ENCODE results near the gene FST. TPM values are rescaled to one million over a fixed set of nuclear protein-coding genes. Genes with fewer than 3 reads are reported as not detected.

Gene FST, protein sequence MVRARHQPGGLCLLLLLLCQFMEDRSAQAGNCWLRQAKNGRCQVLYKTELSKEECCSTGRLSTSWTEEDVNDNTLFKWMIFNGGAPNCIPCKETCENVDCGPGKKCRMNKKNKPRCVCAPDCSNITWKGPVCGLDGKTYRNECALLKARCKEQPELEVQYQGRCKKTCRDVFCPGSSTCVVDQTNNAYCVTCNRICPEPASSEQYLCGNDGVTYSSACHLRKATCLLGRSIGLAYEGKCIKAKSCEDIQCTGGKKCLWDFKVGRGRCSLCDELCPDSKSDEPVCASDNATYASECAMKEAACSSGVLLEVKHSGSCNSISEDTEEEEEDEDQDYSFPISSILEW
- 26.2 TPM for polyA plus RNA-seq (ENCODE audit: insufficient read length)

DNA sequence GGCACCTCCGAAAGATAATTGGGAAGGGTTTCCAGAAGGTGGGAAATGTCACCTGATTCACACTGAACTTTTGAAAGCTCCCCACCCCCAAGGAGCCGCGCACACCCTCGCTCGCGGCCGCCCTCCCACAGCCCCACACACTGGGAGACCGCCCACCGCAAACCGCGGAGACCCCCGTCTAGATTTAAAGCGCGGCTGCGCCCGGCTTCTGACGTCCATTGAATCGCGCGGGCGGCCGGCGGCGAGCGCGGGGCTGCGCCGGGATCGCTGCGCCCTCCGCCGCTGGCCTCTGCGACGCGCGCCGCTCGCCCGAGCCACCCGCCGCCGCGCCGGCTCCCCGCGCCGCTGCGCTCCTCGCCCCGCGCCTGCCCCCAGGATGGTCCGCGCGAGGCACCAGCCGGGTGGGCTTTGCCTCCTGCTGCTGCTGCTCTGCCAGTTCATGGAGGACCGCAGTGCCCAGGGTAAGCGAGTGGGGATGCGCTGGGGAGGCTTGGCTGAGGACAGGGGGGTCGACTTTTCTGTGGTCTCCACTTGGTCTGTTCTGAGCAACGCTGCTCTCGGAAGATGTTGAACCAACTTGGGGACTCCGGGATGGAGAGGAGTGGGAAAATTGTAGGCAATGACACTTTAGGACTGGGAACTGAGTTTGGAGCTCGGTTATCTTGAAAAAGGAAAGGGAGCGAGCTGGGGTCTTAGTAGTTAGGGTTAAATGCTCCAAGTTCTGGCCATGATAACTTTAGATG, at the start of gene FST:
FST (plus strand) TSS at position 214 of the 743 bp plus-strand sequence; CDS start at position 377, 163 bp downstream.
- no peak for DNase-seq (ENCODE audit: low read depth)

DNA sequence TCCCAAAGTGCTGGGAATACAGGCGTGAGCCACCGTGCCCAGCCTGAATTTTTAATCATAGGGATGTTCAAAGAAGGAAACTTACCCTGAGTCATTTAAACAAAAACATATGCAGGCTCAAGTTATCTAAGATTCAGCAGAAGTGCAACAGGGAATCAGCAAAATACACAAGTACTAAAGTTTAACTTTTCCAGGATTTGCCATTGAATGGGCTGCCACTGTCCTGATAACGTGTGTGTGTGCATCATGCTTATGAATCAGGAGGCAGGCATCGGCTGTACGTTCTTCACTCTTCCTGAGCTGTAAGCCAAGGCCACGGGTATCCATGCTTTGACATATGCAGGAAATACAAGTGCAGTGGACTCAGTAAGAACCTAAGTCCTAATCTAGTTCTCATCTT, 48.8 kb upstream of the FST start:
- DNase-seq (ENCODE audit: low read depth): no peak

DNA sequence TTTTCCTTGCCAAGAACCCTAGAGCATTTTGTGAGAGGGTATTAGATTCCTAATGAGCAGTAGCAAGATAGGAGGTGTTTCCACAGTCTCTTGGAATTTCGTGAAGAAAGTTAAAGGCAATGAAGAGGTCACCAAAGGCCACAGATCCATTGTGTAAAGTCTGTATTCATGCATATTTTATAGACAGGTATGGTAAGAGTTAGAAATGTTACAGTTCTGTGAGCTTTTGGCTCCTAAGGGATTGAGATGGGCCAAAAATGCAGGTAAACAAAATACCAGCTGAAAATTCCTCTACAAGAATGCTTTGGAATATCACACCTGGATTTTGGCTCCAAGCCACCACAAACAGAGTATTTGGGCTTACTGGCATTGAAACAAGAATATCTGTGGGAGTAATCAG, 47.4 kb upstream of the FST start:
- no peak for DNase-seq (ENCODE audit: low read depth)

DNA sequence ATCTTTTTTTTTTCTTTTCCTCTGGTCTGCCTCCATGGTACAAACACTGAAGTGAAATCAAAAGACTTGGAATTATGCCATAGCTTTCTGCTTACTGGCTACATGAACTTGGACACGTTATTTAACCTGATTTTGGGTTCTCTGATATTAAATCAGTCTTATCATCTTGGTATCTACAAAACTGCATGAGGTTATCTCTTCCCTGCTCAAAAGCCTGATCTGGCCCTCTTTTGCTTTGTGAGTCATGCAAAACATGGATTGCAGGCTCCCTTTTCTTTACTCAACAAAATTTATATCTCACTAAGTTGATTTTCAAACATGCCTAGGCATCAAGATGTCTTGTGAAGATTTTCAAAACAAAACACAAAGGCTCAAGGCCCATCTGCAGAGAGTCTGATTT, 45.9 kb upstream of the FST start:
- no peak for DNase-seq (ENCODE audit: low read depth)

DNA sequence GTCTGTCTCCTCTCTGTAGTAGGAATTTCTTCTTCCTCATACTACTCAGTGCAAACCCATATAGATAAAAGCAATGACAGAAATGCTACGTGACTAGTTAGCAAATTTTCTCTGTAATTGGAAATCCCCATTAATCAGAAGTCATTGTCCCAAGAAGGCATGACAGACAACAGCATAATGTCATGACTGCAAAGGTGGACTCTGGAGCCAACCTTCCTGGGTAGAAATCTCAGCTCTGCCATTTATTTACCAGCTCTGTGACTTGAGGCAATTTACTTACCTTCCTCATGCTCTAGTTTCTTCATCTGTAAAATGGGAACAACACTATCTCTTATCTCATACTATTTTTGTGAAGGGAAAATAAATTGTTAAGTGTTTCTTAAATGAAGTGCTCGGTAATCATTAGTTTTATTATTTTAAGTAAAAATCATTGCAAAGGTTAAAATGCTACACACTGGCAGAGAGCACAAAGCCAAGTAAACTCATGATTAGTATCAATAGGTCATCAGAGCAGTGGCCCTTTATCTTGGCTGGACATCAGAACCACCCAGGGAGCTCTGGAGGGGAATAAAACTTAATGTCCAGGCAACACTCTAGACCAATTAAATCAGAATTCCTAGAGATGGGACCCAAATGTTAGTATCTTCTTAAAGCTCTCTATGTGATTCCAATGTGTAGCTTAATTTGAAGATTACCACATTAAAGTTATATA, 43.8 kb upstream of the FST start:
- no peak for DNase-seq (ENCODE audit: low read depth)

DNA sequence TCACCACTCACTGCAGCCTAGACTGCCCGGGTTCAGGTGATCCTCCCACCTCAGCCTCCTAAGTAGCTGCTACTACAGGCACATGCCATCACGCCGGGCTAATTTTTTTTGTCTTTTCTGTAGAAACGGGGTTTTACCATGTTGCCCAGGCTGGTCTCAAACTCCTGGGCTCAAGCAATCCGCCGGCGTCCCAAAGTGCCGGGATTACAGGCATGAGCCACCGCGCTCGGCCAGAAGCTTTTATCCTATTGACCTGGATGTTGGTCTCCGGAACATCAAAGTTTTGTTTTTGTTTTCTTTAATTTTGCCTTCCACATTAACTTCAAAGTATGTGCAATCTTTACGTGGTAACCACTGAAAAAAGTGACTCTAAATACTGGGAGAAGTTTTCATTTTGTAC, 42.4 kb upstream of the FST start:
- DNase-seq (ENCODE audit: low read depth): no peak

DNA sequence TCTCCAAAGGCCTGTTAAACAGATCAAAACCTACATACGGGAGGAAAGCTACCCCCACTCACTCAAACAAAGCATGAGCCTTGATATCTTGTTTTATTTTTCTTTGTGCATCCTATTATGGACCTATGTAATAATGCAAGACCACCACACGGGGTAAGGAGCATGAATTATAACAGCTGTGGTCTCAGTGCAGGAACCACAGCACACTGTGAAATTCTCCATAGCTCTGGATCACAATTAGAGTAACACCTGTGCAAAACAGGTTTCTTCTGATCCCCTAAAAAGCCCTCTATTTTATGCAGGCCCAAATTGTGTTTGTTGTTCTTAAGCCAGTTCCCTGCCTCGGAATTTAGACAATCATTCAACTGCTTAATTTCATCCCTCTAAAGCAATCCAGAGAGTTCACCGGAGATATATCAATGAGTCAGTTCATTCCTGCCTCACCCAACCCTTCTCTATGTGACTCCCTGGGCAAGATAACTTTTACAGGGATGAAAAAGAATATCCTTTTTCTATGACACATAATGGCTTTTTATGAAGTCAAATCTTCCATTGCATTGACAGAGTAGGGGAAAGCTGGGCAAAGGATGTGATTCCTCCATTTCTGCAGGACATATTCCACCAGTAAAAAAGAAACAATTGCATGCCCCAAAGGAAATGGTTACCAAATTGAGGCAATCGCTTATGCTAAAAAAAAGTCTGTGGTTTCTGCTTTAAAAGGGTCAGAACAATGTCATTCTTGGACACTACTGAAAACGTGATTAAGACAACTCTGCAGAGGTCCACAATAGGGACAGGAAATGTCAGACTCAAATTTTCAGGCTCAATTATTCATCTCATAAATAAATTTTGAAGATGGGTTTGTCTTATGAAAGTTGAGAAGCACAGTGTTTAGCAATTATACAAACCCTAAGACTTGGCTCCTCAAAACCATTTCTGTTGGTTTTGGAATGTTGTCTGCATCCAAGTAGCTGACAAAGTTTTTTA, 41.6 kb upstream of the FST start:
- no peak for DNase-seq (ENCODE audit: low read depth)

DNA sequence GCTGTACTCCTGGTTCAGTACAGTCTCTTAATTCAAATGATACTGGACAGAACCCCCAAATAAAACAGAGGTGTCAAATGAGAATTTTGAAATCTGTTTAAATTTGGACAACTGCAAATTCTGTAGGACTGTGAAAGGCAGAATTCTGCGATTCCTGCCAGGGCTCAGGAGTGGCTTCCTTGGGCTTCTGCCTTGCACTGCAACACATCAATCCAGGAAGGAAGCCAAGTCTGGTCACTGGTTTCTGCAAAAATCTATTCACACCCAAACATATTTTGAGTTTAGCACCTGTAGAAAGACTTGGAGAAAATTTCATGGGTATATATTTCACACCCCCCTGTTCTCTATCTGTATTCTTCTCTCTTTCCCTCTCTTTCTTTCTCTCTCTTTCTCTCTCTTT, 37.5 kb upstream of the FST start:
- DNase-seq (ENCODE audit: low read depth): no peak

DNA sequence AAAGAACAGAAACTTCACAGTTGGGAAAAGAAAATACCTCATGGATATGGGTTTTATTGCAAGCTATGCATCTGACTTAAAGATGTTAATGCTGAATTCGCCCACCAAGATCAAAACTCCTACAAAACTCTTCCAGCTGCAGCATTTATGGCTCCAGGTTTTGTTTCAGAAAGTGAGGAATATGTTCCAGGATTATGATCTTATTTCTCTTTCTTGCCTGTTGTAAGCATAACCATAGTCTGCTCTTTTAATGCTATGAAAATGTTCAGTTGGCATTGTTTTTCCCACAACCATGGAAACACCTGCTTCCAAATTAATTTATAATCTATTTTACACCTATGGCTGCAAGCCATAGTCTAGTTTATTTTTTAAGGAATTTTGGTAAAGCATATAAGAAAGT, 34.9 kb upstream of the FST start:
- DNase-seq (ENCODE audit: low read depth): peak; percentile 55

DNA sequence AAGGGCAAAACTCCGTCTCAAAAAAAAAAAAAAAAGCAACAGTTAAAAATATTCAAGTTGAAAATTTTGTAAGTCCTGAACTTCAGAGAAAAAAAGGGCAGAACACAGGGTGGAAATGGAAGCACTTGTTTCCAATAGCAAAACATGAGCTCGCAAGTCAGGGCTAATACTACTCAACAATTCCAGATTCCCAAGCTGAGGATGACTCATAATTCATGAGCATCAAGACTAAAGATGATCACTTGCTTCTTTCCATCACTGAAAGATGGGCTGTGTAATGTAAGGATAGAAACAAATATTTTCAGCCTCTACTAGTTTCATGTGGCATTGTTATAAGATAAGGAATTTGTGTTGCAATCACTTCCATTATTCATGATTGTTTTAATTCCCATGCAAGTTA, 33.5 kb upstream of the FST start:
- DNase-seq (ENCODE audit: low read depth): no peak

DNA sequence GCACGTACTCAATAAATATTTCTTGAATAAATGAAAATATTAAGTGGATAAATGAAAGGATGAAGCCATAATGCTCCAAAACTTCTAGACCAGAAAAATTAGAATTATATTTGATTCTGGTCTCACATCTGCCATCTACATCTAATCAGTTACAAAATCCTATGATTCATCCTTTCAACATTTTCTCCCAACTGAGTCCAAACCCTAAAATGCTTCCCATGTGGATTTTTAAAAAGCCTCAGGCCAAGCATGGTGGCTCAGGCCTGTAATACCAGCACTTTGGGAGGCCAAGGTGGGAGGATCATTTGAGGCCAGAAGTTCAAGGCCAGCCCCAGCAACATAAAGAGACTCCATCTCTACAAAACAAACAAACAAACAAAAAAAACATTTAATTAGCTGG, 31.6 kb upstream of the FST start:
- DNase-seq (ENCODE audit: low read depth): no peak

DNA sequence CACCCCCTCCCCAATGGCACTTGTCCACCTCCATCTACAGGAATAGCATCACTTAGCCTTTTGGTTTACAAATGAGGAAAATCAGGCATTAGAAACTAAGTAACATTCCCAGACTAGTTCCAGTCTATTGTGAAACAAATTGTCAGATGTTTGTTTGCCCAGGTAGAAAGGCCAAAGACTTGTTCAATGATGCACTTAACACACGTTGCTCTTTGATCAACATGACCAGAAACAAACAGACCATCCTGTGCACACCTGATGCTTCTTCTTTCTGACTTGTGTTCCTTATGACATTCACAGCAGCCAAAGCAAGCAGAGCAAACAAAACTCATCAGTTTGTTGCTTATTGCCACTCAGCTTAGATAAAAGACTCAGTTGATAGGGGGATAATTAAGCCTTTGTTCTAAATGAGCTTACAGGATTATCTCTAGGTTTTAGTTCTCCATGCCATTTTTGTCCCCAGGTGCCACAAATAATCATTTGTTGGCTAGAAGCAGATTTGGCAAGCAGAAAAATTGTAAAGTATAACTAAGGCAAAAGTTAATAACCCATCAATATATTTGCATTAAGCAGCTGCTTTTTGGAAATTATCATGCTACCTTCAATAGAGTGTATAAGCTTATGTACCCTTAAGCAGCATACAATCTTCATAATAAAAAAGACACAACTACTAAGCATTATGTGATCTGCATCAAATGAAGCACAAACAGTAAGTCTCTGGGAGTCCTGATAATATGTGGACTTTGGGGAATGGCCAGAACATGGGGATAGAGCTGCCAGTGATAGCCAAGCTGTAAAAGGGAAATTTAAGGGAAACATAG, 26.3 kb upstream of the FST start:
- DNase-seq (ENCODE audit: low read depth): no peak

DNA sequence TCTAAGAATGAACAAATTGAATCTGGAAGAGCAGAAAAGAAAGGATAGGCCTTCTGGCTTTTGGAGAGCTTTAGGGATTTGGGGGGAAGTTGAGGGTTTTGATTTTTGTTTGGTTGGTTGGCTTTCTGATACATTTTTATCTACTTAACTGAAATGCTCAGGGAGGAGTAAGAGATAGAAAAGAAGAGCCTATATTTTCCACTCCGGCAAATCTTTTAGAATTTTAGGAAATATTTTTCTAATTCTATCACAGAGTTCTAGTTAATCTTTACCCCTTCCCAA, 25.8 kb upstream of the FST start:
- DNase-seq (ENCODE audit: low read depth): no peak

DNA sequence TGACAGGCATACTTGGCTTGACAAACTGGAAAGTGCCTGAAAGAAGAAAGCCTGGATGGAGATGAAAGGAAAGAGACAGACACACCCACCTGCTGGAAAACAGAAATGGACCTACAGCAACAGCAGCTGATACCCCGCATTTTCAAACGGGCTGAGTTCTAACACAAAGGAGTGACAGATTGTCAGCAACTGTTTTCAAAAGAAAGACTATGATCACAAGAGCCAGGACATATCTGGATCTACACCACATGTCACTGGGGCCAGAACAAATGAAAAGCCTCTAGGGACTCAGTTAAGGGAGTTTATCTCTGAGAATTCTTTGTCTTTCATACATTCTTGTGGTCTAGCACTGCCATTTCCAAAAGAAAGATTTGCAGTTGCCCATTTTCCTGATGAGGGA, 24.1 kb upstream of the FST start:
- no peak for DNase-seq (ENCODE audit: low read depth)

DNA sequence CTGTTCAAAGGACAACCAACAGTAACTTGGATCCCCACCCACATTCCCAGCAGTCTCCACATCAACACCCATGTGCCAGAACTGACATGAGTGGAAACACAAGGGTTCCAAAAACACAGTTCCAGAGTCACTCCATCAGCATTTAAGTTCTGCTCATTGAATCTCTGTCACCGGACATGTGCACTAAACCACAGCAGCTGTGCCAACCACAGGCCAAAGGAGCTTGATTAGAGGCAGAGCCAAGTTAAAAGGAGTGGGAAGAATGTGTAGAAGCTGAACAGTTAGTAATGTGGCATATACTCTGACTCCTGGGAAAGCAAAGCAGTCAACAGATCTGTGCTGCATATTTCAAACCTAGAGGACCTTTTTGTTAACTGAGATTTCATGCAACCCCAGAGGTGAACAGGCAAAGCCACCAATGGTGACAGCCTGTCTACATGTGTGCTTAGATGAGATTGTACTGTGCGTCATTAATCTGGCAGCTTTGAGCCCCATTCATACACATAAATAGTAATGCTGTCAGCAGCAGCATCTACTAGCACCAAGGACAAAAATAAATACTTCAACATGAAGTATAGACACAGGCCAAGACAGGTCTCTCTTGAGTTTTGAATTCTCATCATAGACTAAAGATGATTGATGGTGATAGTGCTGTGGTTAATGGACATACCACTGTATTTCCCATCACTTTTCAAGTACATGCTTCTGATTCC, 16.4 kb upstream of the FST start:
- DNase-seq (ENCODE audit: low read depth): no peak

DNA sequence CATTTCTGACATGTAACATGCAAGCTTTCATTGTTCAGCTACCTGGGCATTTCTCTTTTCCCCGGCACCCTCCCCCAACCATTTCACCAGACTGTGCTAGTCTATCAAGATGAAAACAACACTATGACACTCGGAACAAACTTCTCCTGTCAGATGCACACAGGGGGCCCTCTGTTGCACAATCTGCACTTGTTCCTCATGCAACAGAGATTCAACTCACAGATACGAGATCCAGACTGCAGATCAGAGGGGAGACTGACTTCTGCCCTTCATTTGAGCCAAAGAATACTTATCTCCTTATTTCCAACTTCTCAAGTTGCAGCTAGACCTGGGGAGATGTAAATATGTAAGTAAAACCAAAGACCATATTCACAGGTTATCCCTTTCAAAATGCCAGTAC, 15.7 kb upstream of the FST start:
- DNase-seq (ENCODE audit: low read depth): no peak

DNA sequence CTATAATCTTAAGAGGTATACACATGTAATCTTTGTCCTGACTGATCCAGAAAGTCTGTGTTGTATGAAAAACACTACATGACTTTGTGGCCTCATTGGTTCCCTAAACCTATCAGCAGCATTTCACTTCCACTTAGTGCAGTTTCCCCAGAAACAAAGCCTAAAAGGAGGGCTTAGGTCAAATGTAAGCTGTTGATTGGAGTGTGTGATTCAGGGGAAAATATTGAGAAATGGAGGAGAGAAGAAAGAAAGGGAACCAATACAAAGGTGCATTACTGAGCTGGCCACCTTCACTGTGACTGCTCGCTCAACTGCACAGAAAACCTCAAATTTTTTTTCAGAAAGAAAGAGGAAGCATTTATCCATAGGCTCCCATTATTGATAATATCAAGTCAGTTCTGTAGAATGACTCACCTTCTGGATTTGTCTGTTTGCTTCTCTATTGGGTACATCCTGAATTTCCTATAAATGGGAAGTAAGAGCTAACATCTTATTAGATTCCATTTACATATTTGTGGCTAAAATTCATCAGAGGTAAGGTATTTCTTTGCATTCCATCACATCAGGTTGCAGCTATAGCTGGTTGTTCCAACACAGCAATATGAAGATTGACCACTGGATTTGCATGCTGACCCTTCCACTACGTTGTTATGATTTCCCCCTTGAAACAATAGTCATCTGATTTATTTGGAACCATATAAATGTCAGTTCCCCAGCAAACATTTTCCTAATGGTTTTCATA, 10.3 kb upstream of the FST start:
- no peak for DNase-seq (ENCODE audit: low read depth)

DNA sequence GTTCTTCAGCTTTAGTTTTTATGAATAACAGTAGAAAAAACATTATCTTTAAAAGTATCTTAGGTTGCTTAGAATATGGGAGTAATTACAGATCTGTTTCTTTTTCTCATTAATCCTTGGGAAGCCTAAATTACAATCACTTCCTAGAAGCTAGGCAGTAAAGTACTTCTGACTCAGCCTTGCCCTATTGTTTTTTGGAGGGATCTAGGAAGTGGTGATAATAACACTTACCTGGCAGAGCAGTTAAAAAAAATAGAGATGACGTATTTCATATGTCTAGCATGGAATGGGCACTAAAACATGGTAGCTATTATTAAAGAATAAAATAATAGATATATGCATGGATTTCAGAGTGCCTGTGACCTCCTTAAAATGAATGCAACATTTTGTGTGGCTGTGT, 8.2 kb upstream of the FST start:
- DNase-seq (ENCODE audit: low read depth): no peak

DNA sequence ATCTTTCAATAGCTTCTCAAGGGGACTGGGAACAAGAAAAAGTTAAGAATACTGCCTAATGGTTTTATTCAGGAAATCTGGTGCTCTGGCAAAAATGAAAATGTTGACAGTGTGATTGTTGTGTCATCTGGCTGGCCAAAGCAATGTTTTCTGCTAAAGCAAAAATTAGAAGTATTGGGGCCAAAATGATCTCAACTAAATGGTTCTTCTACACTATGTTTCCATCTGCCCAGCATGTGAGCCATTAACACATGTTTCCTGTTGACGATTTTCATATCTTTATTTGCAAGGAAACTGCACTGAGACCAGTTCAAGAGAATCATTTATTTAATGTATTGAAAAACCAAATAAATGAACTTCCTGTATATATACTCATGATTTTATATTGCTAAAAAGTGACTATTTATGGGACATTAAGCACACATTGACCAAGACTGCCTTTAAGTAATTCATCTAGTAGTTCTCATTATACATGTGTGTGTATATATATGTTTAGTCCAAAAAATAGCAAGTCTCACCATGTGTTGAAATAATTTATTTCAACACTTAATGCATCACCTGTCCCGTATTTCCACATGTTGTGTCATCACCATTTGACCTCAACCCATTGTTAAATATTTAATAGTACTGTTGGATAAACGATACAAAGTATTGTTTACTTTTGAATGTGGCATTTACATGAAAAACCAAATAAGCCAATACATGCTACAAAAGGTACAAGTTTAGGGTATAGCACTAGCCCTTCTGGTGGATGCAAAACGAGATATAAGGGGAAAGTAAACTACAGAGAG, 7.5 kb upstream of the FST start:
- no peak for DNase-seq (ENCODE audit: low read depth)
